ENCODE data around the gene TNFAIP2. TPM values are rescaled to one million over a fixed set of nuclear protein-coding genes. Genes with fewer than 3 reads are reported as not detected.

Gene TNFAIP2
- total RNA-seq, 1 experiment from 2014 or later = 142 TPM

DNA sequence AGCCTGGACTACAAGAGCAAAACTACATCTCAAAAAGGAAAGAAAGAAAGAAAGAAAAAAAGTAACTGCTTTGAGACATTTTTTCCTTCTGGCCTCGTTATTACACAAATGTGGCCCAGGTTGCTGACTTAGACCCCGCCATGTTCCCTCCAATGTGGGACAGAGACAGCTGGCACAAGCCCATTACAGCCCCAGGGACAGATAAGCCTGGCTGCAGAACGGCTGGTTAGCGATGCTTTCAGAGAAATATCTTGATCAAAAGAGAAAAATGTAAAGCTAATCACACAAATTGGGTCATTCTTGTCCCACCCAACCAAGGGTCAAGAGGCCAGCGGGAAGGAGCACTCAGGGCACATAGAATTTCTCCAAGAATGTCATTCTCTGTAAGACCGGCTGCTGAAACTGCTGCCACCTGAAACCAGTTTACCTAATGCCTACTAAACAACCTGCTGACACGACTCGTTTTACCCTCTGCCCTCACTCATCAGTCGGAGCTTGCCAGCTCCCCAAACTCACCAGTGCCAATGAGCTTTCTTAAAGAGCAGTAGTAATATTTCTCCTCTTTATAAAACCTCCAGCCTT, 63.1 kb downstream of the TNFAIP2 start:
- DNase-seq (ENCODE audit: low read depth) = no peak

Other genes starting within 250 kb of the TNFAIP2 start
- 0.40 TPM in 1 of 2 replicates, not detected in the other for gene AMN, start 200.8 kb upstream of the TNFAIP2 start, total RNA-seq (2014; rRNA removed; shearing (Covaris generic))
- 51.5 and 71.6 TPM in 2 replicates for gene CDC42BPB, start 65.9 kb upstream of the TNFAIP2 start, total RNA-seq (2014; rRNA removed; shearing (Covaris generic))
- not detected in 2 replicates for gene LBHD2, start 39.3 kb upstream of the TNFAIP2 start, total RNA-seq (2014; rRNA removed; shearing (Covaris generic))
- gene EXOC3L4, start 28.7 kb upstream of the TNFAIP2 start, total RNA-seq (2014; rRNA removed; shearing (Covaris generic)) = 0.97 TPM in 1 of 2 replicates, not detected in the other
- gene EIF5, start 210.8 kb downstream of the TNFAIP2 start, total RNA-seq (2014; rRNA removed; shearing (Covaris generic)) = 161 and 306 TPM in 2 replicates